ENCODE results near the gene MEGF8. TPM values are rescaled to one million over a fixed set of nuclear protein-coding genes. Genes with fewer than 3 reads are reported as not detected.
A peak's percentile ranks its signal among the peaks of the same experiment; 100 is the strongest.

The MEGF8 gene
- total and polyA plus RNA-seq, 2 of the 8 experiments (the other 6 are each of a cell fraction or from before 2014, with no cell fraction given): 13.0 to 23.7 TPM

DNA sequence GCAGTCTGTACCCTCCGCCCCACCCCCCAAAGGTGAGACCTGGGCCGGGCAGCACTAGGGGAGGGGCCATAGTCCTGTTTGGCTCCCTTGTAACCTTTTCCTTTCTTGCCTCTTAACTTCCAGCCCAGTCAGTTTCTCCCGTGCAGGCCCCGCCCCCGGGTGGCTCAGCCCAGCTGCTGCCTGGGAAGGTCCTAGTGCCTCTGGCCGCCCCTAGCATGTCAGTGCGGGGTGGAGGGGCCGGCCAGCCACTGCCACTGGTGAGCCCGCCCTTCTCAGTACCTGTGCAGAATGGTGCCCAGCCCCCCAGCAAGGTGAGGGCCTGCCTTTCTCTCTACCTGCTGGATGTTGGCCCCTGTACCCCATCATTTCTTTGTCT is 34.0 kb upstream of the MEGF8 start:
- Histone ChIP-seq H4K91ac (replicated peaks; ENCODE audit: insufficient read length, low read length) (no peak overlapping the region), H3K4me3 (ENCODE audit: extremely low read depth in 1 of 4, insufficient read depth in 2 of 4, low read depth in 3 of 4, low read length in 4 of 4) (no peak overlapping the region), H2BK20ac (ENCODE audit: low read length) (no peak overlapping the region), H2AK5ac (ENCODE audit: low read depth, low read length) (no peak overlapping the region), H3K4ac (replicated peaks; ENCODE audit: insufficient read length, low read depth, low read length) (no peak overlapping the region), H3K23me2 (ENCODE audit: low read depth, low read length) (no peaks in the 10 kb centered on the region), H2BK5ac (ENCODE audit: low read depth, low read length) (no peak overlapping the region), H3K4me1 (replicated peaks in 1 of 4; ENCODE audit: control insufficient read depth in 3 of 4, insufficient read depth in 4 of 4, low read length in 3 of 4) (peaks cover 0 to 2% (median under 1%) of the 10 kb centered on the region in 4 experiments; a peak in 5 of 7 replicates), H3K4me2 (ENCODE audit: insufficient read depth in 1 of 2, low read depth in 2 of 2, low read length in 2 of 2) (no peak overlapping the region), H3K14ac (ENCODE audit: insufficient read length) (no peak overlapping the region), H2AFZ (ENCODE audit: low read length) (no peak overlapping the region), H2BK120ac (replicated peaks; ENCODE audit: low read depth, low read length) (no peak overlapping the region), H3K27ac (ENCODE audit: low read depth, low read length) (no peak overlapping the region), H3K79me1 (ENCODE audit: low read depth, low read length) (peaks cover 7% of the 10 kb centered on the region), H3K79me2 (ENCODE audit: control insufficient read depth in 1 of 2, insufficient read depth in 2 of 2, low read length in 2 of 2) (no peaks in the 10 kb centered on the region), H3K27me3 (replicated peaks in 1 of 4; ENCODE audit: control insufficient read depth in 3 of 4, extremely low read depth in 1 of 4, insufficient read depth in 3 of 4, low read length in 3 of 4) (no peaks in the 10 kb centered on the region), H2BK12ac (ENCODE audit: low read depth, low read length) (0 out of 2 replicates have a peak overlapping the region, but pooled peaks have one; percentile 5), H4K20me1 (replicated peaks in 1 of 2; ENCODE audit: control insufficient read depth in 1 of 2, insufficient read depth in 2 of 2, low read length in 2 of 2) (peaks cover 0 to 14% of the 10 kb centered on the region in 2 experiments), H2BK15ac (ENCODE audit: low read length) (no peak overlapping the region), H3K23ac (ENCODE audit: insufficient read length) (no peak overlapping the region), H4K8ac (ENCODE audit: extremely low read depth, insufficient read depth, low read length) (no peak overlapping the region), H3K36me3 (ENCODE audit: control insufficient read depth in 2 of 4, insufficient read depth in 4 of 4, low read length in 3 of 4) (peaks cover 13 to 66% (median 54%) of the 10 kb centered on the region in 4 experiments; a peak in 7 of 8 replicates), H3K18ac (ENCODE audit: extremely low read depth, low read length) (no peak overlapping the region), H3K56ac (replicated peaks; ENCODE audit: insufficient read length, low read depth, low read length) (no peak overlapping the region), H3K9ac (replicated peaks in 1 of 4; ENCODE audit: extremely low read depth in 1 of 4, low read depth in 3 of 4, low read length in 3 of 4) (no peak overlapping the region), H4K5ac (ENCODE audit: insufficient read length, low read depth, low read length) (no peak overlapping the region), H3K9me3 (ENCODE audit: insufficient read depth in 2 of 2, low read depth in 1 of 2, low read length in 1 of 2) (no peaks in the 10 kb centered on the region)
- FAIRE-seq (no peak), DNase-seq (ENCODE audit: low read depth in 1 of 2, low spot score in 2 of 2) (no peak)
- WGBS, 2 experiments (ENCODE audit: extremely low coverage in 1 of 2, insufficient coverage in 1 of 2, insufficient read length in 1 of 2, insufficient replicate concordance in 2 of 2, low coverage in 1 of 2, low lambda C conversion rate in 2 of 2, missing lambda C conversion rate in 1 of 2): 86% methylated on average over 9 of the region's 9 CpGs; no CpG with 5 or more reads in 1 of the 2 experiments
- CTCF ChIA-PET (ENCODE audit: partially characterized antibody): interaction anchor here (1.0 to 10.6 kb wide), 3 partner anchors 12 to 183 kb away, joined by 3 to 155 read pairs (median 12); partner anchors contain the start of gene GSK3A
- TF ChIP-seq CHD2 (IDR thresholded peaks at IDR 0.05; ENCODE audit: low read length): no peak
- peak; percentile 48; the same call in 1 of the 2 replicates for TF ChIP-seq FOSL1 (IDR thresholded peaks at IDR 0.05; ENCODE audit: insufficient read depth, low read depth, low read length)
- POLR2A ChIA-PET (ENCODE audit: partially characterized antibody): interaction anchor here (1.0 to 2.9 kb wide), 3 partner anchors 10 to 45 kb away, joined by 3 to 9 read pairs (median 4); no protein-coding TSS in a partner anchor
